K562 (cell line): ENCODE measurements around the gene SUSD3. TPM values are rescaled to one million over a fixed set of nuclear protein-coding genes. Genes with fewer than 3 reads are reported as not detected.

Source experiments
- ATAC-seq: fragments of 200-7000 bp; cut with Tn5 transposase; 3 replicates; pipeline ENCODE4 v1.9.1; 2020; ENCODE audit warnings: moderate library complexity
- BruUV-seq: library from RNA; stranded (reverse); fragments of 400-500 nt; replicated peaks from 2 replicates; lab custom pipeline; 2021; lab: Mats Ljungman, UMichigan
- CTCF ChIA-PET: fragments of 300-600 bp; formaldehyde crosslinking; extraction: SDS; loops from one replicate; lab custom pipeline; 2021; ENCODE audit warnings: low intra/inter-chr PET ratio; lab: Yijun Ruan, JAX
- POLR2A ChIA-PET: fragments of 300-600, 350-650 bp; sonication (Branson Sonifier 250); formaldehyde crosslinking; extraction: SDS; loops from one replicate; lab custom pipeline; 2021; ENCODE audit warnings: antibody characterized with exemption, inconsistent platforms; lab: Yijun Ruan, JAX
- DNase-seq, 4 experiments: peaks; one replicate each; pipeline versions ENCODE4 v3.0.0 to v3.0.0-alpha.2; 2011 to 2018; ENCODE audit warnings: low spot score in 3 of 4, mixed read lengths in 3 of 4; ENCODE audit errors: extremely low read depth in 1 of 4
- FAIRE-seq: peaks from 2 replicates; lab custom pipeline; 2011; peaks lifted over from hg19 to GRCh38; lab: Jason Lieb, UNC
- H2AFZ ChIP-seq: 2 replicates; pipeline ENCODE4 v1.6.0; 2011; ENCODE audit warnings: low read depth, low read length, control low read depth, inconsistent platforms
- H3K27ac ChIP-seq: fragments of 200-600 bp; 3 replicates; pipeline ENCODE4 v1.8.0; 2011; ENCODE audit warnings: low read depth, mild to moderate bottlenecking, control low read depth, inconsistent platforms, low read length, moderate library complexity, mixed read lengths; ENCODE audit errors: extremely low read depth
- H3K27me3 ChIP-seq, 2 experiments: fragments of 300-600 bp in 1 of 2; 2 replicates in 1 of 2; 3 replicates in 1 of 2; pipeline versions ENCODE4 v1.6.0 to v1.8.0; 2011; ENCODE audit warnings: inconsistent platforms in 2 of 2, low read length in 2 of 2, mild to moderate bottlenecking in 1 of 2, mixed read lengths in 1 of 2, moderate library complexity in 1 of 2; ENCODE audit not compliant: control insufficient read depth in 2 of 2, insufficient read depth in 2 of 2
- H3K36me3 ChIP-seq: fragments of 300-600 bp; 3 replicates; pipeline ENCODE4 v1.8.0; 2011; ENCODE audit warnings: mild to moderate bottlenecking, low read length, inconsistent platforms; ENCODE audit not compliant: control insufficient read depth, insufficient read depth
- H3K4me1 ChIP-seq, 2 experiments: fragments of 200-600 bp in 1 of 2; replicated peaks in 1 of 2; 2 replicates in 1 of 2; 3 replicates in 1 of 2; pipeline versions ENCODE4 v1.5.1 to v1.8.0; 2011; ENCODE audit warnings: inconsistent platforms in 2 of 2, low read length in 2 of 2, mild to moderate bottlenecking in 1 of 2, mixed read lengths in 1 of 2, moderate library complexity in 1 of 2; ENCODE audit not compliant: control insufficient read depth in 2 of 2, insufficient read depth in 2 of 2
- H3K4me2 ChIP-seq: 2 replicates; pipeline ENCODE4 v1.6.1; 2011; ENCODE audit warnings: low read length, control low read depth, inconsistent platforms, mixed read lengths; ENCODE audit not compliant: insufficient read depth
- H3K4me3 ChIP-seq: fragments of 200-600 bp; sonication (generic), shearing (Covaris generic); 2 replicates; pipeline ENCODE4 v1.5.1; 2016; ENCODE audit warnings: control low read depth, inconsistent platforms
- H3K79me2 ChIP-seq: fragments of 200-600 bp; 3 replicates; pipeline ENCODE4 v1.8.0; 2011; ENCODE audit warnings: low read length, inconsistent platforms; ENCODE audit not compliant: control insufficient read depth, insufficient read depth
- H3K9ac ChIP-seq, 2 experiments: 2 replicates each; pipeline versions ENCODE4 v1.6.0 to v1.6.1; 2011; ENCODE audit warnings: low read depth in 2 of 2, low read length in 2 of 2, control low read depth in 1 of 2, inconsistent platforms in 1 of 2, mild to moderate bottlenecking in 1 of 2, mixed read lengths in 1 of 2; ENCODE audit not compliant: insufficient read depth in 1 of 2
- H3K9me1 ChIP-seq: one replicate; pipeline ENCODE4 v1.6.0; 2011; ENCODE audit warnings: inconsistent platforms, mild to moderate bottlenecking, low read length, moderate library complexity; ENCODE audit not compliant: control insufficient read depth, insufficient read depth
- H3K9me3 ChIP-seq: replicated peaks from 2 replicates; pipeline ENCODE4 v1.5.1; 2011; ENCODE audit warnings: low read depth, low read length, inconsistent platforms; ENCODE audit not compliant: control insufficient read depth, insufficient read depth
- H4K20me1 ChIP-seq: replicated peaks from 2 replicates; pipeline ENCODE4 v1.6.1; 2011; ENCODE audit warnings: low read length, inconsistent platforms, mixed read lengths; ENCODE audit not compliant: control insufficient read depth, insufficient read depth
- AFF1 ChIP-seq, 2 experiments: fragments of 450-650 bp; IDR thresholded peaks; 2 replicates each; pipeline ENCODE4 v1.6.1; 2018; ENCODE audit warnings: mild to moderate bottlenecking in 2 of 2, low read depth in 1 of 2; ENCODE audit not compliant: partially characterized antibody in 2 of 2
- HMGXB4 ChIP-seq: sonication (generic); formaldehyde crosslinking; IDR thresholded peaks from 2 replicates; pipeline ENCODE4 v1.8.1; 2023; ENCODE audit warnings: mild to moderate bottlenecking, missing genetic modification reagents
- MECOM ChIP-seq: fragments of 250-450 bp; sonication (Bioruptor Pico); IDR thresholded peaks from 2 replicates; pipeline ENCODE4 v1.8.0; 2022; ENCODE audit warnings: inconsistent platforms
- MIER1 ChIP-seq: fragments of 450-650 bp; IDR thresholded peaks from 2 replicates; pipeline ENCODE4 v1.6.1; 2016; ENCODE audit warnings: antibody characterized with exemption, mild to moderate bottlenecking, low read depth
- NFATC3 ChIP-seq: fragments of 450-650 bp; IDR thresholded peaks from 2 replicates; pipeline ENCODE4 v1.6.1; 2017; ENCODE audit warnings: mild to moderate bottlenecking
- REST ChIP-seq, 2 experiments: fragments of 450-650 bp; formaldehyde crosslinking in 1 of 2; IDR thresholded peaks; 2 replicates each; pipeline versions ENCODE4 v1.4.0 to v1.6.1; 2014 to 2020; ENCODE audit warnings: mild to moderate bottlenecking in 2 of 2, borderline replicate concordance in 1 of 2, low read depth in 1 of 2
- SMARCA5 ChIP-seq: fragments of 450-650 bp; IDR thresholded peaks from 2 replicates; pipeline ENCODE4 v1.6.1; 2016
- ZNF184 ChIP-seq: sonication (generic); formaldehyde crosslinking; IDR thresholded peaks from 2 replicates; pipeline ENCODE4 v1.5.0; 2020; ENCODE audit warnings: missing genetic modification reagents
- ZNF212 ChIP-seq: fragments of 450-650 bp; formaldehyde crosslinking; IDR thresholded peaks from 2 replicates; pipeline ENCODE4 v1.4.0; 2020; ENCODE audit warnings: mild to moderate bottlenecking
- WGBS: fragments of 100-300 bp; shearing (Covaris generic); methylation state at CpG from one replicate; pipeline ENCODE4 v1.1.6; 2016; ENCODE audit warnings: low coverage, mixed read lengths; ENCODE audit not compliant: insufficient coverage; ENCODE audit errors: missing lambda C conversion rate; 5-methylcytosine and 5-hydroxymethylcytosine counted together
- in situ Hi-C: fragments of 300-500 bp; cut with MboI; formaldehyde crosslinking; loops from 4 replicates; pipeline ENCODE4 v1.15.0; 2018; ENCODE audit warnings: inconsistent platforms, mixed read lengths
- intact Hi-C: fragments of 100-400 bp; cut with micrococcal nuclease; formaldehyde crosslinking; loops from 2 replicates; pipeline ENCODE4 v1.14.2; 2022
- polyA plus RNA-seq, 8 experiments: library from polyadenylated mRNA; depleted of rRNA in 4 of 8; stranded (reverse) in 5 of 8; unstranded in 3 of 8; fragments of >200 nt; fragmentation: Nextera tagmentation in 2 of 8; fragmentation: Illumina TruSeq in 1 of 8; extraction: Ambion mirVana in 2 of 8; extraction: Trizol in 1 of 8; gene quantifications; 2 replicates each; pipeline versions ENCODE4 v1.2.1 to v1.2.3, GENCODE V29; 2011 to 2014; ENCODE audit warnings: inconsistent platforms in 1 of 8, missing spikeins in 1 of 8
- total RNA-seq, 7 experiments: library from RNA; depleted of rRNA in 6 of 7; stranded (reverse); fragments of >200 nt in 6 of 7; fragmentation: Illumina TruSeq in 2 of 7; extraction: Trizol in 2 of 7; gene quantifications; 2 replicates each; pipeline versions ENCODE4 v1.2.1 to v1.2.3, GENCODE V29; 2011 to 2021; ENCODE audit warnings: low replicate concordance in 1 of 7

Gene SUSD3
- total and polyA plus RNA-seq, 9 of the 15 experiments (the other 6 are each of a cell fraction or from before 2014, with no cell fraction given): 1.3 to 21.7 (median 11.4) TPM

GRCh38 chr9:93080406-93080805 is 21.9 kb downstream of the SUSD3 start:
- 52% methylated on average over 8 of the region's 9 CpGs for WGBS
- H3K9me1 ChIP-seq: peaks cover 2% of the 10 kb centered on the region
- no peak for ATAC-seq
- H3K9me3 ChIP-seq: no peaks in the 10 kb centered on the region
- H3K4me1 ChIP-seq: peaks cover 12 to 21% of the 10 kb centered on the region in 2 experiments; a peak in 4 of 5 replicates
- H3K27ac ChIP-seq: no peak overlapping the region
- in situ Hi-C loops: no loop called here
- ChIA-PET POLR2A (interaction anchor here (4.4 kb wide), 1 partner anchor 15 kb away, joined by 17 read pairs; the partner anchor contains the start of gene CARD19), CTCF (no interaction called here)
- intact Hi-C loops: no loop called here
- H4K20me1 ChIP-seq: no peaks in the 10 kb centered on the region
- no peak overlapping the region for H3K4me2 ChIP-seq
- BruUV-seq: no TSS peak
- H3K79me2 ChIP-seq: no peaks in the 10 kb centered on the region
- no peak for FAIRE-seq
- no peak overlapping the region for H3K9ac ChIP-seq
- DNase-seq: no peak
- no peak overlapping the region for H2AFZ ChIP-seq
- H3K36me3 ChIP-seq: peaks cover 4% of the 10 kb centered on the region; the same call in 1 of the 3 replicates
- no peak overlapping the region for H3K4me3 ChIP-seq
- no peaks in the 10 kb centered on the region for H3K27me3 ChIP-seq
- TF ChIP-seq HMGXB4 (CRISPR knock-in tag) (no peak), REST (IDR thresholded peaks at IDR 0.05; ENCODE audit: borderline replicate concordance) (no peak), REST (CRISPR knock-in tag; IDR thresholded peaks at IDR 0.05; ENCODE audit: low read depth) (no peak), MIER1 (no peak), AFF1 (IDR thresholded peaks at IDR 0.05; ENCODE audit: low read depth in 1 of 2, partially characterized antibody in 2 of 2) (no peak), MECOM (CRISPR knock-in tag) (no peak), ZNF212 (CRISPR knock-in tag) (no peak), SMARCA5 (no peak), ZNF184 (CRISPR knock-in tag) (no peak), NFATC3 (no peak)
